Erythroblast (primary cell): ENCODE data around the gene ECHS1.

Experiments used
- GATA1 ChIP-seq: IDR thresholded peaks from 2 replicates; pipeline ENCODE4 v1.6.1; 2011; ENCODE audit warnings: low read depth, mild to moderate bottlenecking, control low read depth, low read length, moderate library complexity
- POLR2A ChIP-seq: IDR thresholded peaks from 2 replicates; pipeline ENCODE4 v1.6.1; 2011; ENCODE audit warnings: mild to moderate bottlenecking, low read length

GRCh38 chr10:133346413-133346812, 26.7 kb downstream of the ECHS1 start:
- TF ChIP-seq POLR2A (no peak), GATA1 (no peak)
